ENCODE data around the gene CISD2.

Gene CISD2

GRCh38 chr4:102918859-102919258 lies 50.1 kb downstream of the CISD2 start:
- TF ChIP-seq SIN3A (IDR thresholded peaks at IDR 0.05; ENCODE audit: borderline replicate concordance, insufficient read depth, low read length), result no peak
- no peak for TF ChIP-seq POLR2AphosphoS5 (IDR thresholded peaks at IDR 0.05; ENCODE audit: low read depth, low read length)
- no peak for TF ChIP-seq TAF1 (IDR thresholded peaks at IDR 0.05; ENCODE audit: borderline replicate concordance, insufficient read depth, low read length)
- no peak for TF ChIP-seq REST (IDR thresholded peaks at IDR 0.05; ENCODE audit: insufficient read depth in 1 of 2, low read depth in 2 of 2, low read length in 2 of 2)
- no peak for TF ChIP-seq FOXP2 (optimal IDR thresholded peaks at IDR 0.05; ENCODE audit: borderline replicate concordance, extremely low read depth, extremely low read length, insufficient read depth)

- TF ChIP-seq TAF1 (IDR thresholded peaks at IDR 0.05; ENCODE audit: borderline replicate concordance, insufficient read depth, low read length) (no peak), SIN3A (IDR thresholded peaks at IDR 0.05; ENCODE audit: borderline replicate concordance, insufficient read depth, low read length) (no peak)
Measured at GRCh38 chr4:102935716-102936115, 66.9 kb downstream of the CISD2 start.

All from PFSK-1 (cell line).